GM21528 (cell line): ENCODE results near the gene TMEM269.

Source experiments
- ATAC-seq: cut with Tn5 transposase; IDR thresholded peaks from one replicate; pipeline ENCODE4 v1.9.1; 2021; ENCODE audit warnings: mild to moderate bottlenecking, moderate library complexity; ENCODE audit not compliant: unreplicated experiment, low FRiP score

TMEM269 gene

DNA sequence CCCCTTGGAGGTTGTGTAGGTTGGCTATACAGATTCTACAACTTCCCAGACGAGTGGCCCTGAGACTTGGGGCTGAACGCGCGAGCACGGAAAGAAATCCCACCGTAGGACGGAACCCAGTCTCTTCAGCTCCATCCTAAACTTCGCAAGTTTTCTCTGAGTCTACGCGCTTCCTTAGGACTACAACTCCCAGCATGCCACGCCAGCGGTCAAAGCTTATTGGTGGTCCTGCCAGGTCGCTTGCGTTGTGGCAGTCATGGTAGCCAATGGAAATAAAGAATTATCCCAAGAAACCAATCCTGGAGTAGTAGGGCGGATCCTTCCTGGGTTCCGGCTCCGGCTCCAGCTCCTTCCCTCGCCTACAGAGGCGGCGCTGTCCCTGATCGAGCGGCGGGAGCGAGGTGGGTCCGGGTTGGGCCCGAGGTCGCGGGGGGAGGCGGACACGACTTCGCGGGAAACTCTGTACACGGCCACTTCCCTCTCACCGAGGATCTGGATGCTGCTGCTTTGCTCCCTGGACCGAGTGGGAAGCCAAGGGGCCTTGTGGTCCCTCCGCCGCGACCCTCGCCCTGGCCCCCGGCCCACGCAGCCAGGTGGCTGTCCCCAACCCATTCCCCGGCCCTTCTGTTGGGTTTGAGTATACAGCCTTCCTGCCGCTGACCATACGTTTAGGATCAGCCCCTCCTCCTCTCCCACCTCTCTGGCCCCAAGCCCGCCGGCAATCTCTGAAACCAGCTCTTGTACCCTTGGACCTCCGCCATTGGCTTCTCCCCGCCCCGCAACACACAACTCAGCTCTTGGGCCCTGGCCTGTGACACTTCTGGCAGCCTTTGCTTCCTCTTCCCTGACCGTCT, 61.7 kb downstream of the TMEM269 start, which contains the start of gene ZNF691:
TSS of gene ZNF691 (plus strand) at position 357 of the 854 bp plus-strand sequence. CDS start 3,046 bp downstream, outside the sequence.
- peak; percentile 91 for ATAC-seq

DNA sequence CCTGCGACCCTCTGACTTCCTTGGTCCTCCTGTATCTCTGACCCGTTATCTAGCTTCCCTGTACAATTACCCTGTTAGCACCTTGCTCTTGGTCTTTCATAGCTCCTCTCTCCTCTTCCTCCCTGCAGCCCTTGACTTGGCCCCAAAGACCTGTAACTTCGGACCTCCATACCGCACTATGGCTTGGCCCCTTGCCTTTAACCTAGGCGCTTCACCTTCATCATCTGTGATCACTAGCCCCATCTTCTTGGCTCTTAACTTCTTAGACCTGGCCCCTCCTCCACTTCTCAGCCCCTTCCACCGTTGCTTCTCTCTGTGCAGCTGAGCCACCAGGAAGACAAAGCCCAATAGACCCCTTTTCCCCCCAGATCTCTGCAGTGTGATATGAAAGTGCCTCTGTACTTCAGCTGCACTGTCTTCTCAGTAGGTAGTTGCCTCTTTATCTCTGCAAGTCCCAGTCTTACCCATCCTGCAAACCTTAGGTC, 62.4 kb downstream of the TMEM269 start:
- ATAC-seq = peak; percentile 2

DNA sequence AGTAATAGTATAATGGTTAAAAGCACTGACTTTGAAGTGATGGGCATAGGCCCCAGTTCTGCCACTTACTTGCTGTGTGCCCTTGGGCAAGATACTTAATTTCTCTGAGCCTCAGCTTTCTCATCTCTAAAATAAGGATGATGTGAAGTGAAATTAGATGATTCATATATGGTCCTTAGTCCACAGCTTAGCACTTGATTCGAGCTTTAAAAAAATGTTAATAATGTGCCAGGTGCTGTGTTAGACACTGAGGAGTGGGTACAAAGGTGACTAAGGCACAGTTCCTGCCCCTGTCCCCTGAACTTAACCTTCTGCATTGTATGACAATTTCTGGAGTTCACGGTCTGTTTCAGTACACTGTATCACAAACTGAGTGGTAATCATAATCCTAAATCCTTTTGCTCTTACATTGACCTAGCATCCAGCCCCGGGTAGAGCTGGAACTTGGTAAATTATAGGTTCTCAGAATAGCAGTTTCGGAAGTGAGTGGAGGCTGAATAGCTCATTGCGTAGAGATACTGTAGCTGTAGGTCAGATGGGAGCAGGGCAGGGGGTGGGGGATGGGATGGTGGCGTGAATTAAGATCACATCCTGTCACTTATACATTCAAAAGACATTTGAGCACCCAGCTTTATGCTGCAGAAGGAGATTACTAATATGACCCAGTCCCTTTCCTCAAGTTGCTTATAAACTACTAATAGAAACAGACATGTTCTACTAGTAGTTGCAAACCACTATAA, 63.1 kb downstream of the TMEM269 start:
- ATAC-seq = no peak

DNA sequence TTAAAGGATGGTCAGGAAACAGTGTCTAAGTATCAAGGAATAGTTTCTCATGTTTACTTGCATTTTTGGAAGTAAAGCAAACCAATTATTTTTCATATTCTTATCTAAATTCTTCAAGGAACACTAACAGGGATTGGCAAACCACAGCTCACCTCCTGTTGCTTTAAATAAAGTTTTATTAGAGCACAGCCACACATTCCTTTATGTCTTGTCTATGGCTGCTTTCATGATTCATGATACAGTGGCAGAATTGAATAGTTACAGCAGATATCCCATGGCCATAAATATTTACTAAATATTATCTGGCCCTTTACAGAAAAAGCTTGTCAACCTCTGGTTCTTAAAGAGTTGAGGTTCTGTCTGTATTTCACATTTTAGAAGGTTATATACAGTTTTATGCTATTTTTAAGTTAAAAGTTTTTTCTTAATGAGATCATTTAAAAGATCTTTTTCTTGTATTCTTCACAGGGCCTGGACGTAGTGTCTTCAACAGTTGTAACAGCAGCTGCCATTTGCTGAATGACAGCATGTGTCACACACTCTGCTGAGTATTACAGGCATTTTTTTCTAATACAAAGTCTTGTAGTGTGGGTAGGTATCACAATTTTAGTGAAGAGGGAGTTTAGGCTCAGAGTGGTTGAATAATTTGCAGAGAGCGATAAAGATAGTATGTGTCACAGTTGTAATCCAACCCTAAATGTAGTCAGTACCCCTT, 64.2 kb downstream of the TMEM269 start:
- no peak for ATAC-seq

DNA sequence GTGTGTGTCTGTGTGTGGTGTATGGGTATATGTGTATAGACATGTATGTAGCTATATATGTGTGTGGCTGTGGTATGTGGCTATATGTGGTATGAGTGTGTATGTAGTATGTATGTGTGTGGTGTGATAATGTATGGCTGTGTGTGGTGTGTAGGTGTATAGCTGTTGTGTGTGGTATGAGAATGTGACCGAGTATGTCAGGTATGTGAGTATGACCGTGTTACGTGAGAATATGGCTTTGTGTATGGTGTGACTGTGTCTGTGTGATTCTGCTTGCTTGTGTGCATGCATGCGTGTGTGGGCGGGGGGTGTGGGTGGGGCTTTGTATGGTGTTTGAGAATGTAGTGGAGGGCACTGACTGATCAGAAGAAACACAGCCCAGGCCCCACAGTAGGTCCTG, 65.2 kb downstream of the TMEM269 start:
- ATAC-seq = no peak
